IMR-90 (cell line): Measurements from ENCODE around the gene APMAP. TPM values are rescaled to one million over a fixed set of nuclear protein-coding genes. Genes with fewer than 3 reads are reported as not detected.

Source experiments
- ATAC-seq: fragments of 200-7000 bp; cut with Tn5 transposase; 2 replicates; pipeline ENCODE4 v1.9.1; 2020; ENCODE audit warnings: low read depth, mild to moderate bottlenecking, moderate library complexity
- BruUV-seq: library from RNA; stranded (reverse); fragments of 400-500 nt; replicated peaks from 2 replicates; lab custom pipeline; 2021; lab: Mats Ljungman, UMichigan
- CTCF ChIA-PET: fragments of 300-600 bp; formaldehyde crosslinking; extraction: SDS; loops from one replicate; lab custom pipeline; 2021; ENCODE audit warnings: antibody characterized with exemption; lab: Yijun Ruan, JAX
- POLR2A ChIA-PET: fragments of 300-600 bp; sonication (Branson Sonifier 250); formaldehyde crosslinking; loops from one replicate; lab custom pipeline; 2022; ENCODE audit warnings: antibody characterized with exemption; ENCODE audit not compliant: unreplicated experiment; lab: Charles Lee
- DNase-seq: peaks from one replicate; pipeline ENCODE4 v3.0.0; 2013
- H2AFZ ChIP-seq: replicated peaks from 2 replicates; pipeline ENCODE3; 2013; ENCODE audit warnings: low read length, mild to moderate bottlenecking; ENCODE audit not compliant: poor library complexity
- H2AK5ac ChIP-seq: 2 replicates; pipeline ENCODE4 v1.6.1; 2013; ENCODE audit warnings: low read depth, low read length, inconsistent platforms
- H2AK9ac ChIP-seq: replicated peaks from 2 replicates; pipeline ENCODE3; 2013; ENCODE audit warnings: mild to moderate bottlenecking, low read depth, low read length, moderate library complexity; ENCODE audit not compliant: poor library complexity
- H2BK120ac ChIP-seq: 2 replicates; pipeline ENCODE4 v1.6.1; 2013; ENCODE audit warnings: low read depth, low read length, inconsistent platforms
- H2BK15ac ChIP-seq: 3 replicates; pipeline ENCODE4 v1.6.1; 2013; ENCODE audit warnings: low read depth, low read length, inconsistent platforms
- H2BK20ac ChIP-seq: 2 replicates; pipeline ENCODE4 v1.6.1; 2013; ENCODE audit warnings: low read depth, mild to moderate bottlenecking, inconsistent platforms, low read length, moderate library complexity
- H2BK5ac ChIP-seq: 2 replicates; pipeline ENCODE4 v1.6.1; 2013; ENCODE audit warnings: mild to moderate bottlenecking, low read depth, low read length, inconsistent platforms; ENCODE audit not compliant: poor library complexity, severe bottlenecking
- H3K14ac ChIP-seq: replicated peaks from 2 replicates; pipeline ENCODE4 v1.6.1; 2013; ENCODE audit warnings: low read depth, low read length, inconsistent platforms
- H3K18ac ChIP-seq: 2 replicates; pipeline ENCODE4 v1.6.1; 2013; ENCODE audit warnings: low read depth, low read length, control low read depth
- H3K23ac ChIP-seq: 2 replicates; pipeline ENCODE4 v1.6.1; 2013; ENCODE audit warnings: low read depth, low read length, inconsistent platforms
- H3K27ac ChIP-seq: 2 replicates; pipeline ENCODE4 v1.5.1; 2013; ENCODE audit warnings: mild to moderate bottlenecking, control low read depth, low read length; ENCODE audit not compliant: insufficient read depth
- H3K27me3 ChIP-seq: 2 replicates; pipeline ENCODE4 v1.6.1; 2013; ENCODE audit warnings: low read length; ENCODE audit not compliant: control insufficient read depth, insufficient read depth
- H3K36me3 ChIP-seq: 2 replicates; pipeline ENCODE4 v1.6.1; 2013; ENCODE audit warnings: low read length, mixed read lengths; ENCODE audit not compliant: control insufficient read depth, insufficient read depth
- H3K4ac ChIP-seq: 2 replicates; pipeline ENCODE4 v1.6.1; 2013; ENCODE audit warnings: low read depth, low read length, inconsistent platforms
- H3K4me1 ChIP-seq: 2 replicates; pipeline ENCODE4 v1.6.1; 2013; ENCODE audit warnings: low read length, mixed read lengths; ENCODE audit not compliant: control insufficient read depth, insufficient read depth
- H3K4me2 ChIP-seq: 2 replicates; pipeline ENCODE4 v1.6.1; 2013; ENCODE audit warnings: low read depth, mild to moderate bottlenecking, control low read depth, low read length, moderate library complexity
- H3K4me3 ChIP-seq: 2 replicates; pipeline ENCODE4 v1.5.1; 2013; ENCODE audit warnings: low read depth, mild to moderate bottlenecking, control low read depth, low read length, moderate library complexity; ENCODE audit not compliant: insufficient read depth
- H3K56ac ChIP-seq: 2 replicates; pipeline ENCODE4 v1.6.1; 2013; ENCODE audit warnings: low read length, inconsistent platforms; ENCODE audit not compliant: insufficient read depth; ENCODE audit errors: extremely low read depth
- H3K79me1 ChIP-seq, 2 experiments: 2 replicates each; pipeline ENCODE4 v1.6.1; 2013; ENCODE audit warnings: low read length in 2 of 2, inconsistent platforms in 1 of 2, low read depth in 1 of 2
- H3K9ac ChIP-seq: 2 replicates; pipeline ENCODE4 v1.6.1; 2013; ENCODE audit warnings: low read depth, low read length, control low read depth
- H3K9me1 ChIP-seq: 2 replicates; pipeline ENCODE4 v1.6.1; 2013; ENCODE audit warnings: low read length, inconsistent platforms; ENCODE audit not compliant: insufficient read depth
- H3K9me3 ChIP-seq: 2 replicates; pipeline ENCODE4 v1.6.1; 2013; ENCODE audit warnings: low read length; ENCODE audit not compliant: control insufficient read depth, insufficient read depth
- H4K20me1 ChIP-seq: 2 replicates; pipeline ENCODE4 v1.6.1; 2013; ENCODE audit warnings: low read length, inconsistent platforms; ENCODE audit not compliant: insufficient read depth
- H4K5ac ChIP-seq: 2 replicates; pipeline ENCODE4 v1.6.1; 2013; ENCODE audit warnings: mild to moderate bottlenecking, low read depth, low read length, control low read depth
- H4K8ac ChIP-seq, 2 experiments: 2 replicates each; pipeline ENCODE4 v1.6.1; 2013; ENCODE audit warnings: low read depth in 2 of 2, low read length in 2 of 2, control low read depth in 1 of 2, inconsistent platforms in 1 of 2
- H4K91ac ChIP-seq: 2 replicates; pipeline ENCODE4 v1.6.1; 2013; ENCODE audit warnings: low read depth, low read length, inconsistent platforms; ENCODE audit not compliant: insufficient read depth
- CEBPB ChIP-seq: IDR thresholded peaks from 2 replicates; pipeline ENCODE4 v1.6.1; 2012; ENCODE audit warnings: low read depth, low read length, improper control_type of control experiment
- MAZ ChIP-seq: IDR thresholded peaks from 2 replicates; pipeline ENCODE4 v1.6.1; 2012; ENCODE audit warnings: low read depth, mild to moderate bottlenecking, low read length, improper control_type of control experiment, moderate library complexity, borderline replicate concordance
- NFE2L2 ChIP-seq: fragments of 150-350 bp; IDR thresholded peaks from 2 replicates; pipeline ENCODE4 v1.6.1; 2016; ENCODE audit warnings: low read depth, mild to moderate bottlenecking, low read length
- RAD21 ChIP-seq: IDR thresholded peaks from 2 replicates; pipeline ENCODE4 v1.6.1; 2012; ENCODE audit warnings: low read length, improper control_type of control experiment
- WGBS, 2 experiments: methylation state at CpG; one replicate each; pipeline versions ENCODE4 v1.1.5 to v1.1.7; 2013; ENCODE audit warnings: missing lambda C conversion rate in 2 of 2; ENCODE audit not compliant: insufficient read length in 1 of 2; ENCODE audit errors: extremely low coverage in 2 of 2; 5-methylcytosine and 5-hydroxymethylcytosine counted together
- dilution Hi-C: fragments of 300-500 bp; cut with HindIII; formaldehyde crosslinking; loops from one replicate; pipeline ENCODE4 v1.14.3; 2018; ENCODE audit warnings: low sequenced_read_pairs; ENCODE audit not compliant: unreplicated experiment
- in situ Hi-C: fragments of 300-500 bp; cut with MboI; formaldehyde crosslinking; loops from 3 replicates; pipeline ENCODE4 v1.14.3; 2019; ENCODE audit warnings: low sequenced_read_pairs, inconsistent platforms, mixed read lengths
- intact Hi-C: fragments of 100-400 bp; cut with micrococcal nuclease; formaldehyde crosslinking; loops from 2 replicates; pipeline ENCODE4 v1.10.0; 2022
- polyA plus RNA-seq, 3 experiments: library from polyadenylated mRNA; depleted of rRNA; stranded (reverse); fragments of >200 nt; gene quantifications; 2 replicates each; pipeline ENCODE4 v1.2.3, GENCODE V29; 2012; ENCODE audit warnings: low replicate concordance in 1 of 3
- total RNA-seq: library from RNA; depleted of rRNA; stranded (reverse); fragments of >200 nt; gene quantifications from 2 replicates; pipeline ENCODE4 v1.2.3, GENCODE V29; 2012
- TF ChIP-seq, protein P1 (sequence below): conservative IDR thresholded peaks from 2 replicates; pipeline ENCODE4 v1.5.1; 2012; ENCODE audit warnings: mild to moderate bottlenecking, low read depth, low read length, improper control_type of control experiment

Gene APMAP
- total and polyA plus RNA-seq, 2 of the 4 experiments (the other 2 are of a cell fraction): 67.2 to 88.8 TPM

GRCh38 chr20:24962510-24962909, 30.0 kb downstream of the APMAP start:
- H3K18ac ChIP-seq: no peak overlapping the region
- no peak overlapping the region for H2BK20ac ChIP-seq
- no CpG with 5 or more reads among the region's 6 CpGs for WGBS, 2 experiments
- no peak overlapping the region for H2BK120ac ChIP-seq
- H4K20me1 ChIP-seq: no peaks in the 10 kb centered on the region
- no peaks in the 10 kb centered on the region for H3K79me1 ChIP-seq
- intact Hi-C loops: no loop called here
- H3K4me2 ChIP-seq: no peak overlapping the region
- H2AFZ ChIP-seq: no peak overlapping the region
- no peak overlapping the region for H2BK5ac ChIP-seq
- ChIA-PET POLR2A (no interaction called here), CTCF (no interaction called here)
- H3K9ac ChIP-seq: no peak overlapping the region
- TF ChIP-seq, protein P1, sequence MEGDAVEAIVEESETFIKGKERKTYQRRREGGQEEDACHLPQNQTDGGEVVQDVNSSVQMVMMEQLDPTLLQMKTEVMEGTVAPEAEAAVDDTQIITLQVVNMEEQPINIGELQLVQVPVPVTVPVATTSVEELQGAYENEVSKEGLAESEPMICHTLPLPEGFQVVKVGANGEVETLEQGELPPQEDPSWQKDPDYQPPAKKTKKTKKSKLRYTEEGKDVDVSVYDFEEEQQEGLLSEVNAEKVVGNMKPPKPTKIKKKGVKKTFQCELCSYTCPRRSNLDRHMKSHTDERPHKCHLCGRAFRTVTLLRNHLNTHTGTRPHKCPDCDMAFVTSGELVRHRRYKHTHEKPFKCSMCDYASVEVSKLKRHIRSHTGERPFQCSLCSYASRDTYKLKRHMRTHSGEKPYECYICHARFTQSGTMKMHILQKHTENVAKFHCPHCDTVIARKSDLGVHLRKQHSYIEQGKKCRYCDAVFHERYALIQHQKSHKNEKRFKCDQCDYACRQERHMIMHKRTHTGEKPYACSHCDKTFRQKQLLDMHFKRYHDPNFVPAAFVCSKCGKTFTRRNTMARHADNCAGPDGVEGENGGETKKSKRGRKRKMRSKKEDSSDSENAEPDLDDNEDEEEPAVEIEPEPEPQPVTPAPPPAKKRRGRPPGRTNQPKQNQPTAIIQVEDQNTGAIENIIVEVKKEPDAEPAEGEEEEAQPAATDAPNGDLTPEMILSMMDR: no peak
- TF ChIP-seq MAZ (no peak), CEBPB (no peak), RAD21 (no peak), NFE2L2 (no peak)
- H4K91ac ChIP-seq: no peak overlapping the region
- H3K14ac ChIP-seq: no peak overlapping the region
- H3K27me3 ChIP-seq: no peaks in the 10 kb centered on the region
- dilution Hi-C loops: no loop called here
- H4K5ac ChIP-seq: no peak overlapping the region
- H3K9me1 ChIP-seq: no peaks in the 10 kb centered on the region
- DNase-seq (no peak), ATAC-seq (no peak)
- in situ Hi-C loops: no loop called here
- H2BK15ac ChIP-seq: no peak overlapping the region
- no TSS peak for BruUV-seq
- no peak overlapping the region for H2AK9ac ChIP-seq
- H3K36me3 ChIP-seq: peaks cover 39% of the 10 kb centered on the region
- no peaks in the 10 kb centered on the region for H3K9me3 ChIP-seq
- no peaks in the 10 kb centered on the region for H3K4me1 ChIP-seq
- H3K4me3 ChIP-seq: no peak overlapping the region
- H3K27ac ChIP-seq: no peak overlapping the region
- no peak overlapping the region for H3K4ac ChIP-seq
- no peak overlapping the region for H4K8ac ChIP-seq
- H2AK5ac ChIP-seq: no peak overlapping the region
- no peak overlapping the region for H3K56ac ChIP-seq
- H3K23ac ChIP-seq: no peak overlapping the region
